Stimulated activated CD8-positive, alpha-beta memory T cell treated with anti-CD3 and anti-CD28 coated beads, Interleukin-7, amount 100 ng/mL, for 48 hours (primary cell): Measurements from ENCODE around the gene RIPK4.

Source experiments
- DNase-seq, 2 donors: peaks; one replicate each; pipeline ENCODE4 v3.0.0-alpha.2; 2020; ENCODE audit warnings: low read depth in 1 of 2; ENCODE audit errors: extremely low read depth in 1 of 2

The RIPK4 gene

GRCh38 chr21:41766883-41767605, at the start of gene RIPK4:
RIPK4 (minus strand) TSS chr21:41767052; CDS start chr21:41767041, 11 bp downstream.
- DNase-seq, result peak; percentile 31 to 36

DNA sequence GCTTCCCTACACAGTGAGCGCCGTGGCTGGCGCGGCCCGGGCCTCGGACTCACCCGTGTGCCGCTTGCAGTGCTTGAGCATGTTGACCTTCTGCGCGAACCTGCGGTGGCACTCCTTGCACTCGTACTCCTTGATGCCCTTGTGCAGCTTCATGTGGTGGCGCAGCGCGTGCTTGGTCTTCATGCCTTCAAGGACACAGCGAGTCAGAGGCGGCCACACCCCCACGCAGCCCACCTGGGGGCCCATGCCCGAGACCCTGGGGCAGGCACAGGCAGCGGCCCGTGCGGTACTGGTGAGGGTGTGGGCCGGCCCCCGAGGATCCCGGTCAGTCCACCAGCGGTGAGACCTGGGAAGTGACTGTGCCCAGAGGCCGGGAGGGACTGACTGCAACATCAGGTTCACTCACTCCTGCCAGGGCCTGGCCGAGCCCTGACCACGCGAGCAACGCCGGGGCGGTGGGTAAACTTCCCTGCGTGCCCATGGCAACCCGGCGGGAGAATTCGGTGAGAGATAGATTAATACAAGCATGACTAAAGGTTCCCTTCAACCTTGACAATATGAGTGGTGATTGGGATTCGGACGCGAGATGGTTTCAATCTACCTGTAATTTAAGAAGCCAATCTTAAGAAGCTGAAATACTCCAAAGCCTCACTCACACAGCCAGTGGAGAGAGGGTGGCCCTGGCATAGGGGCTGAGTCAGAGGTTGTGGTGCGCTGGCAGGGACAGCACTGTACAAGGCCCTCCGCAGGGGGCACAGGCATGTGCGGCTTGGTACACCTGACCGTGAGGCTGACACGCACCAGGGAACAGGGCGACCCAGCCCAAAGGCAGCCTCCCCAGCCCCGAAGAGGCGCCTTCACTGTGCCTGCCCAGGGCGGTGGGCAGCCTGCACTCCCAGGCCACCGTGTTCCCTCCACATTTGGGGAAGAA, 49.1 kb upstream of the RIPK4 start:
- DNase-seq, result no peak

GRCh38 chr21:41813226-41813625, 46.4 kb upstream of the RIPK4 start:
- DNase-seq, result no peak

- DNase-seq, result no peak
Measured at GRCh38 chr21:41812679-41813078, 45.8 kb upstream of the RIPK4 start.

GRCh38 chr21:41810597-41810932, 43.7 kb upstream of the RIPK4 start:
- DNase-seq, result no peak

DNA sequence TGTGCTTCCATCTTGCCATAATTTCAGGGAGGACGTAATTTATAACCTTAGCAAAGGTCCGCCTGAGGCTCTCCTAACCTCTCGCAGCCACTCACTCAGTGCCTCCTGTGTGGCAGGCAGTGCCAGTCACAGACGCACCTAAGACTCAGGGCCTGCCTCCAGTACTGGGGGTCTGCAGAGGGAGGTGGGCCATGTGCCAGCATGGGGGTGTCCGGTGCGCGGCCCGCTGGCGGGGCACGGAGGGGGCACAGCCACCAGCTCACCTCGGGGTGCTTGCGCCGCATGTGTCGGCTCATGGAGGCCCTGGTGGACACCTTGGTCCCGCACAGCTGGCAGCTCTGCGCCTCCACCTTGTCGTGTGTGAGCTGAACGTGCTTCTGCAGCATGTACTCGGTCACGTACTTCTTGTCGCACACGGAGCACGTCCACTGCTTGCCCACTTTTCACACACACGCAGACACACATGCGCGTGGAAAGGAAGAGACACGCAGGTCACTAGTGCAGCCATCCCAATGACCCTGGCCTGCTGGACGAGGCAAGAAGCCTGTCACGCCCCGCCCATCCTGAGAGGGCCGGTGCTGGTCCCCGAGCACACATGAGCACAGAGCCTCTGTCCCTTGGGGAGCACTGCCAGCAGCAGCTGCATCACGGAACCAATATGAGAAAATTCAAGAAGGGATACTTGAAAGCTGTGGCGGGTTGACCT, 43.2 kb upstream of the RIPK4 start:
- no peak for DNase-seq

DNA sequence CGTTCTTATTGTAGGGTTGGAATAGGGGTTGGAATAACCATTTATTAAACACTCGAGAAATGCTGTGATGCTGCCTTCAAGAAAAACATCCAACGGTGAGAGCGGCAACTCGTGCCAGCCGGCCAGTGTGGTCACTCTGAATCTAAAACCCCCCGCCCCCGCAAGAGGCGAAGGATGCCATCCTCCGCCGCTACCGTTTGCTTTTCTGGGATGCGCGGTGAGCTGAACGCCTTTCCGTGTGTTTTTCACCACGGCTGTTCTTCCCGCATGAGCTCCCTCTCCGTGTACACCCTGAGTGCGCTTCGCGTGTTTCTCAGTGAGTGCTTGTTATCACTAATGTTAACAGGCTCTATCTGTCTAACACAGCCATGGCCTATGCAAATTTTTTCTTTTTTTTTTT, 42.0 kb upstream of the RIPK4 start:
- no peak for DNase-seq

GRCh38 chr21:41808094-41808493, 41.2 kb upstream of the RIPK4 start:
- no peak for DNase-seq

DNA sequence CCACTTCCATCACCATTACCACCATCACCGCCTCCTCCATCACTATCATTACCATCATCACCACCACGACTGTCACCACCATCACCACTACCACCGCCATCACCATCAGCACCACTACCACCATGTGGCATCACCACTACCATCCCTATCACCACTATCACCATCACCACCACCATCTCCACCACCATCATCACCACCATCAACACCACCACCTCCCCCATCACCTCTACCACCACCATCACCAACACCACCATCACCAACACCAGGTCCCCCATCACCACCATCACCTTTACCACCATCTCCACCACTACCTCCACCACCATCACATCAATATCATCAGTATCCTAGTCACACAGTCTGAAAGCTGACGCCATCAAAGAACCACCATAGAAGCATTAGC, 39.9 kb upstream of the RIPK4 start:
- no peak for DNase-seq

DNA sequence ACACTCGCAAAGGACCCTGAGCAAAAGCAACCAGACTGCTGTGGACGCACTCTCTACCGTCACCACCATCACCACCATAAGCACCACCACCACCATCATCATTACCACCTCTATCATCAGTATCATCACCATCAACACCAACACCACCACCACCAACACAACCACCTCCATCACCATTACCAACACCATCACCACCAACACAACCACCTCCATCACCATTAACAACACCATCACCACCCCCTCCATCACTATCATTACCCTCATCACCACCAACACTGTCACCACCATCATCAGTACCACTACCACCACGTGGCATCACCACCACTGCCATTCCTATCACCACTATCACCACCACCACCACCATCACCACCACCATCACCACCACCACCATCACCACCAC, 38.8 kb upstream of the RIPK4 start:
- DNase-seq, result no peak

- no peak for DNase-seq
Measured at GRCh38 chr21:41805038-41805437, 38.2 kb upstream of the RIPK4 start.

- DNase-seq, result no peak
Measured at GRCh38 chr21:41804381-41804780, 37.5 kb upstream of the RIPK4 start.

DNA sequence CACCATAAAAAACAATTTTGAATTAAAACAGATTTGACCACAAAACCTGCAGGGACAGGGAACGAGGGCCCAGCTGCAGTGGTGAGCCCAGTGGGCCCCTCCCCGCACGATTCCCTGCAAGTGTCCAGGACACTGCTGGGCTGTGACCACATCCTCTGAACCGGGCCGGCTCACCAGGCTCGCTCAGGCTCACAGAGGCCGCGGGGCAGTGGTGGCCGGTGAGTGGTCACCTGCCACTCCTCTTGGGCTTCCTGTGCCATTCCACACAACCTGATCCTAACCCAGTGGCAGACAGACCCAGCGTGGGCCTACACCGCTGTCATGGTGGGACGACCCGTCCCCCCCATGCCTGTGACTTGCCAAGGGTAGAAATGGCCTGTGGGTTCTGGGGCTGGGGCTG, 36.5 kb upstream of the RIPK4 start:
- no peak for DNase-seq

GRCh38 chr21:41802684-41803083, 35.8 kb upstream of the RIPK4 start:
- no peak for DNase-seq

GRCh38 chr21:41802198-41802584, 35.3 kb upstream of the RIPK4 start:
- no peak for DNase-seq

DNA sequence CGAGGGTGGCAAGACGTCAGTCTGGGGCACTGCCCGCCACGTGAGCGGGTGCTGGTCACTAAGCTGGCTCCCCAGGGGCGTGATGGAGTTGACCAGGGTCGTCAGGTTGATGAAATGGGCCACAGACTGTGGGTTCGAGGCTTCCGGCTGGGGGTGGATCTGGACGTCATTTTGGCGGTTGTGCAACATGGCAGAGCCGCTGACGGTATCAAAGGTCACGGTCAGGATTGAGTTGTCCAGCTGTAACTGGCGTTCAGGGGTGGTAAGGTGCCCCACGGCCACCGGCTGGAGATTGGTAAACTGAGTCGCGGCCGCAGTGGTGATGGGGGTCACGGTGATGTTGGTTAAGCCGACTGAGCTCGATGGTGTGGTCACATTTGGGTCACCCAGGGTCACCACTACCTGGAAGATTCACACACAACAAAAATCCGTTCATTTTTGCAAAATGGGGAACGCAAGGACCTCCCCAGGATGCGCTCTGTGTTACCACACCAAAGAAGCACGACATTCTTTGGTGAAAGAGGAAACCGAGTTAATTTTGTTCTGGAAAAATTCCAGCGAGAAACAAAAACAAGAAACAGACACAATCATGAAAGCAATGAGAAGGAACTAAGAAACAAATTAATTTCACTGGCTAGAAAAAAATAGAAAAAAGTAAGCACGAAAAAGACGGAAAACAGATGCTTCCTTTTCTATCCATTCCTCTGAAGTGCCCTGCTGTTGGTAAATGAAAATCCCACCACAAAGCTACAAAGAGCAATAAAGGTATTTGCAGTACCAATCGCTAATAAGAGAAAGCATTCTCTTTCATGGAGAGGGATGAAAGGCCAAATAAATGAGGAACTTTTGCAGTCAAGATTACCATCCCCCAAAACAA, 34.7 kb upstream of the RIPK4 start:
- no peak for DNase-seq

- DNase-seq, result no peak
Measured at GRCh38 chr21:41800425-41801320, 33.8 kb upstream of the RIPK4 start.

DNA sequence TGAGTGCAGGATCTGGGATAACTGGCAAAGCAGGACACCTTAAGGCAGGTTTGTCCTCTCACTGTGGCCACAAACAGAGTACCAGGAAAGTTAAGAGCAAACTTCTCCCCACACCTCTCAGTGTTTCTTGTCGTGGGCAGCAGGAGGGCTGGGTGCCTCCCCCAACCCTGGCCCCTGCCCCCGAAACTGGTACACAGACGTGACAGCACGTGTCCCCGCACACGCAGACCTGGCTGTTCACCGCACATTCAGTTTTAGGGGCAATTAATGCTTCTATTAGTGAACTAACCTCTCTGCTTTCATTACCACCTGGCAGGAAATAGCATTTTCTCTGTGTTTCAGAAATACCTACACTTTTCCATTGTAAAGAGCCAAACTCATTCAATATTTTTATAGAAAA, 32.9 kb upstream of the RIPK4 start:
- DNase-seq, result no peak

DNA sequence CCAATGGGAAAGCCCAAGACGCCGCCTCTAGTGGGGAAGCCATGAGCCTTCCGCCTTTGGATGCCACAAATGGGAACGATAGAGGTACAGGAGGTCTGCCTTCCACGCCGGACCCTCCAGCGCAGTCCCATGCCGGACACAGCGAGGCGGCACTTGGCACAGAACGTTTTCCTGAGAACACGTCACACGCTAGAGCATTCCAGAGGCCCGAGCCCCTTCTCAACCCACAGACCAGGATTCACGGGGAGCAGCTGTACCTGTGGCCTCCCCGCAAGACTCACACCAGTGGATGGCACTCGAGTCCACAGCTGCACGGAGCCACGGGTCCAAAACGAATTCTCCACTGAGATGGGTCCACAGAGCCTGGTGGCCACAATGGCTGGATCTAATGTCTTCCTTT, 31.5 kb upstream of the RIPK4 start:
- DNase-seq, result no peak
